ENCODE results near the gene HGFAC. TPM values are rescaled to one million over a fixed set of nuclear protein-coding genes. Genes with fewer than 3 reads are reported as not detected.

The HGFAC gene
- total RNA-seq, 6 donors from 2014 or later, result 0.20 to 1.1 (median 0.49) TPM; not detected in 1

DNA sequence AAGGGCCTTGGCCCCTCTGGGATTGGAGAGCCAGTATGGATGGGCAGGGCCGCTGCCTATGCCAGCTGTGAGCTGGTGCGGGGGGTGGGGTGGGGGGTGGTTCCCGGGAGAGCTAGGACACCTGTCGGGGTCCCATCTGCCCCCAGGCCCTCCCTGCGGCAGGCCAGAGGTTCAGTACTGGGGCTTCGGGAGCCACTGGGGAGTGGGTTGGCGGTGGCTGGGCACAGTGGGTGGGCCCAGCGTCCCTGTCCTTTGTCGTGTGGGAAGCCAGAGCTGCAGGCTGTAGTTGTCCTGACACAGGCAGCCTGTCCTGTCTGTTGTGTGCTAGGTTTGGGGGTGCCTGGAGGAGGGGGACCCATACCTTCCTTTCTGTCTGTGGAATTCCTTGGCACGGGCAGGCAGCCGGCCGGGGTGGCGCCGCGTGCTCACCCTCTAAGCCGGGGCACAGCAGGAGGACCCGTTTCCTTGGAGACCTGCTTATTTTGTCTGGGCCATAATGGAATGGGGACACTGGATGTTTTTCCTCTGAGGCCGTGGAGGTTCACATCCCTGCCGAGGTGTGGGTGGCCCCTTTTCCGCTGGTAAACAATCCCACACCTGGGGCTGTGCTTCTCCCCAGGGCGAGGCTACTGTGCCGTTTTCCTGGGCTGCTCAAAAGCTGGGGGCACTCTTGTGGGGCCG is 36.1 kb downstream of the HGFAC start:
- Histone ChIP-seq H3K9me3 (no peaks in the 10 kb centered on the region), H3K36me3 (no peaks in the 10 kb centered on the region), H3K27me3 (no peaks in the 10 kb centered on the region), H3K27ac (no peak overlapping the region), H3K4me3 (no peak overlapping the region), H3K4me1 (peaks cover 0 to 8% (median 4%) of the 10 kb centered on the region in 4 donors)
- TF ChIP-seq POLR2A (IDR thresholded peaks at IDR 0.05) (no peak), POLR2AphosphoS5 (IDR thresholded peaks at IDR 0.05) (no peak), CTCF (IDR thresholded peaks at IDR 0.05) (no peak)
- peak in 1 of 2 donors; percentile 75 for DNase-seq
- WGBS, 2 donors, result 76 to 100% methylated on average over 1 to 21 of the region's 23 CpGs
- ATAC-seq (ENCODE audit: low FRiP score in 2 of 2), result no peak

GRCh38 chr4:3478446-3479357 is 36.9 kb downstream of the HGFAC start:
- ATAC-seq (ENCODE audit: low FRiP score in 2 of 2), result no peak
- TF ChIP-seq EP300 (IDR thresholded peaks at IDR 0.05) (no peak), POLR2A (IDR thresholded peaks at IDR 0.05) (no peak), POLR2AphosphoS5 (IDR thresholded peaks at IDR 0.05) (no peak), CTCF (IDR thresholded peaks at IDR 0.05) (no peak)
- no peaks in the 10 kb centered on the region for H3K27me3 ChIP-seq

DNA sequence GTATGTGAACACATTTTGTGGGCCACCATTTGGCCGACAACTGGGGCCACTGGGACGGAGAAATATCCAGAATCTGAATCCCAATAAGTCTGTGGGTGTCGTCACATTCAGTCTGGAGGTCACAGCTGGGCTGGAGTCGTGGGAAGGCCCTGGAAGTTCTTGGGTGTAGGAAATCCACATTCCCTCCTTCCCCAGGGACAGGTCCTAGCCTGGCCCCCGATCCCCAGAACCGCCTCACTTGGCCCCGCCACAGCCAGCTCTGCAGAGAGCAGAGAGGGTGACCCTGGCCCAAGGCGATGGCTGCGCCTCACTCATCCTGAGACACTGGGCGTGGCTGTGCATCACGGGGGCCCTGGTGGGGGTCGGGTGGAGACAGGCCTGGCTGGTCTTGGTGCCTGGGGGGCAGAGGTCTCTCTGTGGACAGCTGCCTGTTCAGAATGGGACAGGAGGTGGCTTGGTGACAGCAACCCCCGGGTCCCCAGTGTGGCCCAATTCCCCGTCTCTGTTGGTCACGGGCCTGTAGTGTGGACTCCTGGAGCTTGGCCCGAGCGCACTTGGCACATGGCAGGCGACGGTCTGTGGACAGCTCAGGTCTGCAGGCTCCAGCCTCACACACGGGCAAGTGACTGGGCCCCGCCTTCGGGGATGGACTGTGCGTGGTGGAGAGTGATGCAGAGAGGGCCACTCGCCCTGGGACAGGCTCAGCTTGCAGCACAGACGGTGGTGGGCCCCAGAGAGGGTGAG is 37.8 kb downstream of the HGFAC start:
- peaks cover 3 to 13% (median 10%) of the 10 kb centered on the region in 4 donors for H3K4me1 ChIP-seq
- ATAC-seq (ENCODE audit: low FRiP score in 2 of 2), result no peak
- H3K36me3 ChIP-seq, result no peaks in the 10 kb centered on the region
- peak in 1 of 2 donors; percentile 66 for DNase-seq
- TF ChIP-seq CTCF (IDR thresholded peaks at IDR 0.05), result no peak
- peak in 1 of 2 donors; percentile 6 for TF ChIP-seq POLR2AphosphoS5 (IDR thresholded peaks at IDR 0.05)
- peaks cover 0 to 4% (median 1%) of the 10 kb centered on the region in 4 donors for H3K27me3 ChIP-seq
- H3K27ac ChIP-seq, result no peak overlapping the region
- no peak overlapping the region for H3K4me3 ChIP-seq
- 79 to 87% methylated on average over 13 to 25 of the region's 25 CpGs for WGBS, 2 donors
- H3K9me3 ChIP-seq, result no peaks in the 10 kb centered on the region

More at GRCh38 chr4:3478446-3479357, 36.9 kb downstream of the HGFAC start:
- WGBS, 2 donors, result 84 to 87% methylated on average over 13 to 33 of the region's 35 CpGs
- Histone ChIP-seq H3K4me3 (no peak overlapping the region), H3K27ac (no peak overlapping the region), H3K36me3 (no peaks in the 10 kb centered on the region), H3K9me3 (no peaks in the 10 kb centered on the region), H3K4me1 (peaks cover 0 to 8% (median 4%) of the 10 kb centered on the region in 4 donors)
- peak in 1 of 2 donors; percentile 64 for DNase-seq

- Histone ChIP-seq H3K4me3 (no peak overlapping the region), H3K27ac (no peak overlapping the region), H3K9me3 (no peaks in the 10 kb centered on the region), H3K4me1 (peaks cover 13 to 24% (median 20%) of the 10 kb centered on the region in 4 donors), H3K27me3 (peaks cover 0 to 9% (median 8%) of the 10 kb centered on the region in 4 donors), H3K36me3 (no peaks in the 10 kb centered on the region)
- DNase-seq (peak; percentile 77 to 96), ATAC-seq (ENCODE audit: low FRiP score in 2 of 2) (peak; percentile 65 to 78)
- WGBS, 2 donors, result 23 to 29% methylated on average over 10 of the region's 17 CpGs
- TF ChIP-seq CTCF (IDR thresholded peaks at IDR 0.05), result peak; percentile 92 to 100 (median 96)
- no peak for TF ChIP-seq EP300 (IDR thresholded peaks at IDR 0.05)
Observed at GRCh38 chr4:3480528-3481112, 38.9 kb downstream of the HGFAC start.

All from upper lobe of left lung (tissue), 6 donors.